ENCODE data around the gene SEM1.

DNA sequence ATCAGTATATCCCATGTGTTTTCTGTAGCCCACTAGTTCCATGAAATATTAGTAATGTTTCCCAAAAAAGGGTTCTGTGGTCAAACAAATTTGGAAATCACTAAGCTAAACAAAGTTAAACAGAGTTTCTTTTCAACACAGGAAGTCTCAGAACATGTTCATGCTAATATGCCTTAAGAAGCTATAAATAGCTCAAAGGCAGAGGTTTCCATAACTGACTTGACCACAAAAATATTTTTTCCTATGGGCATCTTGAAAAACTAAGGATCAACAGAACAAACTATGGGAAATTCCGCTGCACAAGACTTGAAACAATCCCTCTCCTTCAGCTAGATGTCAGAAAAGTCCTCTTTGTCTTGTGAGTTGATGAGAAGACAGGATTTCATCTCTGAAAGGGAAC, 59.7 kb downstream of the SEM1 start:
- TF ChIP-seq, protein P1, sequence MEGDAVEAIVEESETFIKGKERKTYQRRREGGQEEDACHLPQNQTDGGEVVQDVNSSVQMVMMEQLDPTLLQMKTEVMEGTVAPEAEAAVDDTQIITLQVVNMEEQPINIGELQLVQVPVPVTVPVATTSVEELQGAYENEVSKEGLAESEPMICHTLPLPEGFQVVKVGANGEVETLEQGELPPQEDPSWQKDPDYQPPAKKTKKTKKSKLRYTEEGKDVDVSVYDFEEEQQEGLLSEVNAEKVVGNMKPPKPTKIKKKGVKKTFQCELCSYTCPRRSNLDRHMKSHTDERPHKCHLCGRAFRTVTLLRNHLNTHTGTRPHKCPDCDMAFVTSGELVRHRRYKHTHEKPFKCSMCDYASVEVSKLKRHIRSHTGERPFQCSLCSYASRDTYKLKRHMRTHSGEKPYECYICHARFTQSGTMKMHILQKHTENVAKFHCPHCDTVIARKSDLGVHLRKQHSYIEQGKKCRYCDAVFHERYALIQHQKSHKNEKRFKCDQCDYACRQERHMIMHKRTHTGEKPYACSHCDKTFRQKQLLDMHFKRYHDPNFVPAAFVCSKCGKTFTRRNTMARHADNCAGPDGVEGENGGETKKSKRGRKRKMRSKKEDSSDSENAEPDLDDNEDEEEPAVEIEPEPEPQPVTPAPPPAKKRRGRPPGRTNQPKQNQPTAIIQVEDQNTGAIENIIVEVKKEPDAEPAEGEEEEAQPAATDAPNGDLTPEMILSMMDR (IDR thresholded peaks at IDR 0.05; ENCODE audit: insufficient read depth, low read depth, low read length), result no peak
- TF ChIP-seq EZH2 (IDR thresholded peaks at IDR 0.05; ENCODE audit: insufficient read depth, low read length), result no peak
